ENCODE results near the gene FAM193A.
"Not testable (repeated sequence)": the region's sequence is repeated elsewhere in the genome, so short reads cannot be mapped to it uniquely, and the experiment has no call there.

FAM193A gene

DNA sequence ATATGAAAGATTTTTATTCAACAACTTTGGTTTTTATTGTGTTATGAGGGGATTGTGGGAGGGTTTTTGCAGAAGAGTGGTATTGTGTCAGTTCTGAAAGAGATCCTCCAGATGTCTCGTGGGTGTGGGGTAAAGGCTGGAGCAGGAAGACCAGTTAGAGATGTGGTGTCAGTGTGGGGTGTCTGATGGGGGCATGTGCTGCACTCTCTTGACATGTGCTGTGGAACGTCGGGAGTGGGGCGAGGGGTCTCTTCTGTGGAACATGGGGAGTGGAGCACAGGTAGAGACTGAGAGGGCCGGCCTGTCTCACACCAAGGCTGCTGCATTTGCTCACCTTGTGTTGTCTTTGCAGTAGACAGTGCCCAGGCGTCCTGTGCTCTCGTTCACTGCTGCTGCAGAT lies 37.6 kb downstream of the FAM193A start:
- no peak for DNase-seq (ENCODE audit: low read depth in 2 of 2)

DNA sequence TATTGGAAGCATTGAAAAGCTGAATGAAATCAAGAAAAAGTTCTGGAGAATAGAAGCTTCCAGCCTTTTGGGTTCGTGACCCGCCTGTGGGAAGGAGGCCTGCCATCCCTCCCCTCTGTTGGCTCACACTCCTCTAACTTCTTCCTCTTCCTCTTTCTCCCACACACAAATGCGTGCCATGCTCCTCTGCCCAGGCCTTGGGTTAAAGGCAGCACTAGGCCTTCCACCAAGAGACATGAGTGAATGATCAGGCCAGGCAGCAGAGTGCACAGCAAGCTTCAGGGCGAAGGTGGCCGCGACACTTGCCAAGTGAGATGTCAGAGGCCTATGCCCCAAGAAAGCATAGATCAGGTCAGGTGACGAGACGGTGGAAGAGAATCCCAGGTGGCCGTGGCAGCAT lies 38.4 kb downstream of the FAM193A start:
- no peak for DNase-seq (ENCODE audit: low read depth in 2 of 2)

GRCh38 chr4:2576290-2576689 lies 39.8 kb downstream of the FAM193A start:
- DNase-seq (ENCODE audit: low read depth in 2 of 2): no peak

DNA sequence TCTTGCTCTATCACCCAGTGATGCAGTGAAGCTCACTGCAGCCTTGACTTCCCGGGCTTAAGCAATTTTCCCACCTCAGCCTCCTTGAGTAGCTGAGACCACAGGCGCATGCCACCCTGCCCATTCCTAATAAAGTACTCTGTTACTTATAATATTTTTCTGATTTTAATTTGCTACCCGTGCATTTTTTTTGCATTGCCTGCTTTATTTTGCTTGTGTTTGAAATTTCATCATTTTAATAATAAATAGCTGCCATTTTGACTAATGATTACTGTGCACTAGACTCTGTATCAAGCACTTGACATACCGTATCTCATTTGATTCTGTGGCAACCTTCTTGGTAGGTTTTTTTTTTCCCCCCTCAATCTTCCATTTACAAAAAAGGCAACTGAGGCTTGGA lies 41.7 kb downstream of the FAM193A start:
- DNase-seq (ENCODE audit: low read depth in 2 of 2): no peak

DNA sequence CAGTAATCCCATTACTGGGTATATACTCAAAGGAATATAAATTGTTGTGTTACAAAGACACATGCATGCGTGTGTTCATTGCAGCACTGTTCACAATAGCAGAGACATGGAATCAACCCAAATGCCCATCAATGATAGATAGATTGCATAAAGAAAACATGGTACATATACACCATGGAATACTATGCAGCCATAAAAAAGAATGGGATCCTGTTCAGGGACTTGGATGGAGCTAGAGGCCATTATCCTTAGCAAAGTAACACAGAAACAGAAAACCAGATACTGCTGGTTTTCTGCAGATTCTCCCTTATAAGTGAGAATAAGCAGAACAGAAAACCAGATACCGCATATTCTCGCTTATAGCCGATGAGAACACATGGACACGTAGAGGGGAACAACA lies 43.5 kb downstream of the FAM193A start:
- DNase-seq (ENCODE audit: low read depth in 2 of 2): no peak

DNA sequence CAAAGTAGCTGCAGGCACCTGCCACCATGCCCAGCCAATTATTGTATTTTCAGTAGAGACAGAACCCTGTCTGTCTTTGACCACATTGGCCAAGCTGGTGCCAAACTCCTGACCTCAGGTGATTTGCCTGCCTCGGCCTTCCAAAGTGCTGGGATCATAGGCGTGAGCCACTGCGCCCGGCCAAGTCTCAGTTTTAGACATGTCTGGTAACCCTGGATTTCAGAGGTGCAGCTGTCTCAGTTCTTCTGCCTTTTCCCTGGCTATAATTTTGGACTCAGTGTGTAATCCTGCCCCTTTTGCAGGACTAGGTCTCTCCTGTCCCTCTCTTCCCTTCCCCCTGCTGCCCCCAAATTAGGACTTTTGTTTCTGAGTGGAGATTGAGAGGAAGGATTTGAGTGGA lies 46.6 kb downstream of the FAM193A start:
- no peak for DNase-seq (ENCODE audit: low read depth in 2 of 2)

- DNase-seq (ENCODE audit: low read depth in 2 of 2): no peak
These were observed 47.1 kb downstream of the FAM193A start for GRCh38 chr4:2583517-2583916.

GRCh38 chr4:2586502-2586901 lies 50.1 kb downstream of the FAM193A start:
- no peak for DNase-seq (ENCODE audit: low read depth in 2 of 2)

- no peak for DNase-seq (ENCODE audit: low read depth in 2 of 2)
These were observed 50.9 kb downstream of the FAM193A start for GRCh38 chr4:2587213-2587823.

- no peak for DNase-seq (ENCODE audit: low read depth in 2 of 2)
These were observed 51.8 kb downstream of the FAM193A start for GRCh38 chr4:2588259-2588658.

DNA sequence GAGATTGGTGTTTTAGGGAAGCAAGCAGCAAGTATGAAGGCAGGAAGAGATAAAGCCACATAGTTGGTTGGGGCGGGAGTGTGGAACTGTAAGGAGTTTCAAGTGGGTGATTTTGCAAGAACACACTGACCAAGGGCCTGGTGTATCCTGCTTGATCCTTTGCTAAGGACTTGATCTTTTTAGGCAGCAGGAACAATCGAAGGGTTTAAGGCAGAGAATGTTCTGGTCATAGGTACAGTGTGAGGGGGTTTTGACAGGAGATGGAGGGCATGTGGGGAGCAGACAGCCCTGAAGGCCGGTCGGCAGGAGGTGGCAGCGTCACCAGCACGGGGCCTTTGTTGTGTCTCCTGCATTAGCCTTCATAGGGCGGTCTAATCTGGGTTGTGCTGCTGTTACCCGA lies 54.7 kb downstream of the FAM193A start:
- DNase-seq (ENCODE audit: low read depth in 2 of 2): no peak

- not testable (repeated sequence) for DNase-seq (ENCODE audit: low read depth in 2 of 2)
These were observed 55.6 kb downstream of the FAM193A start for GRCh38 chr4:2592014-2592413.

DNA sequence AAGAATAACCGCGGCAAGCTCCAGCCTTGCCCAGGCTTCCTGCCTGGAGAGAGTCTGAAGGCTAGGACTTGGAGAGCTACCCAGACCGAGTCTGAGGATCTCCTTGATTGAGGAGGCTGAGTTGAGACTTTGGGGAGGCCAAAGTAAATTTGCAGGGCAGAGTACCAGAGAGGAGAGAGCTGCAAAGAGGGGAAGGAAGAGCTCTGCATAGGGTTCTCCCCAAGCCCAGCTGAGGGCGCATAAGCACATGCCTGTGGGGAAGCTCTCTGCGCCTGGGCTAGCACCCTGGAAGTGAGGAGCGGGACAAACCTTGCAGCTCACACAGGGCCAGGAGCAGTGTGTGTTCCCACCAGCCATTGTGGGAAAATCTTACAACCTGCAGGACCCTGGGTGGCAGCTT lies 56.1 kb downstream of the FAM193A start:
- DNase-seq (ENCODE audit: low read depth in 2 of 2): no peak

DNA sequence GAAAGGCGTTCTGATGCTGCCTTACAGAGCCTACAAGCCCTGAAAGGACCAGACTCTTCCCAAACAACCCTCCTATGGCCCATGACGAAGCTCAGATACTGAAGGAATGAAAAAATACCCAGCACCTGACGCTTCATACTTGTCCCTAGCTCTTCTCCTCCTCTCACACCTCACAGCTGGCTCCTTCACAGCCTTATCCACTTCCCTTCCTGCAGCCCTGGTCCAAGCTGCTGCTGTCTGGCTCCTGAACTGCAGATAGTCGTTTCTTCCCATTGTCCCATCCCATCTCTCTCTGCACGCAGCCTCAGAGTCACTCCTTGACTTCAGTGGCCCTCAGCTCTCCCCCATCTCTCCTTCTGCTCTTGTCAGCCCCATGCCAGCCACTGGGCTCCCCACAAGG lies 56.6 kb downstream of the FAM193A start:
- no peak for DNase-seq (ENCODE audit: low read depth in 2 of 2)

DNA sequence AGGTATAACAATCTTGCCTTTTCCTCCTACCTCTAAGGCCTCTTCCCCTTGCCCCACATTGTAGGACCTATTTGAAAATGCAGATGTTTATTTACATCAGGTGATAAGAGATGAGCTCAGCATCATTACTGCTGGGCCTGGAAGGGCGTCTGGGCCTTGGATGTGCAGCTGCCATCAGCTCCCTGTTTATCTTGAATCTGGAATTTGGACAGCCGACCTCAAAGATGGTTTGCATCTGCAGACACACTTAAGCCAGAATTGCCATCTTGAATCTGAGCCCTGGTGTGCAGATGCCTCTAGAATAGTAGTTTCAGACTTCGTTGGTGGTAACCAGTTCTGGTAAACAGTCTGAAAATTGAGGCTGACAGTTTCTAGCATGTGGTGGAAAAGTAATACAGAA lies 59.0 kb downstream of the FAM193A start:
- DNase-seq (ENCODE audit: low read depth in 2 of 2): no peak

GRCh38 chr4:2595952-2596552 lies 59.6 kb downstream of the FAM193A start:
- no peak for DNase-seq (ENCODE audit: low read depth in 2 of 2)

- DNase-seq (ENCODE audit: low read depth in 2 of 2): no peak
These were observed 60.2 kb downstream of the FAM193A start for GRCh38 chr4:2596611-2597010.

GRCh38 chr4:2598511-2599303 lies 62.3 kb downstream of the FAM193A start:
- no peak for DNase-seq (ENCODE audit: low read depth in 2 of 2)

GRCh38 chr4:2599304-2599654 lies 62.8 kb downstream of the FAM193A start:
- no peak for DNase-seq (ENCODE audit: low read depth in 2 of 2)

DNA sequence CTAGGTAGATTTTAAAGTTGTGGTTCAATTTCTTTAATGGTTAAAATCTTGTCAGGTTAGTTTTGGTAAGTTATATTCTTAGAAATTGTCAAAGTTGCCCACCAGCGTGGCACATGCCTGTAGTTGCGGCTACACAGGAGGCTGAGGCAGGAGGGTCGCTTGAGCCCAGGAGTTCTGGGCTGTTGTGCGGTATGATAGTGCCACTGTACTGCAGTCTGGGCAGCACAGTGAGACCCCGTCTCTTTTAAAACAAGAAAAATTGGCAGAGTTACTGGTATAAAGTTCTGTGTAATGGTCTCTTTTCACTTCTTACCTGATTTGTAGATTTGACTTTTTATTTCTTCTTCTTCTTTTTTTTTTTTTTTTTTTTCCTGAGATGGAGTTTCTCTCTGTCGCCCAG lies 64.4 kb downstream of the FAM193A start:
- DNase-seq (ENCODE audit: low read depth in 2 of 2): no peak

GRCh38 chr4:2604614-2605013 lies 68.2 kb downstream of the FAM193A start:
- no peak for DNase-seq (ENCODE audit: low read depth in 2 of 2)

DNA sequence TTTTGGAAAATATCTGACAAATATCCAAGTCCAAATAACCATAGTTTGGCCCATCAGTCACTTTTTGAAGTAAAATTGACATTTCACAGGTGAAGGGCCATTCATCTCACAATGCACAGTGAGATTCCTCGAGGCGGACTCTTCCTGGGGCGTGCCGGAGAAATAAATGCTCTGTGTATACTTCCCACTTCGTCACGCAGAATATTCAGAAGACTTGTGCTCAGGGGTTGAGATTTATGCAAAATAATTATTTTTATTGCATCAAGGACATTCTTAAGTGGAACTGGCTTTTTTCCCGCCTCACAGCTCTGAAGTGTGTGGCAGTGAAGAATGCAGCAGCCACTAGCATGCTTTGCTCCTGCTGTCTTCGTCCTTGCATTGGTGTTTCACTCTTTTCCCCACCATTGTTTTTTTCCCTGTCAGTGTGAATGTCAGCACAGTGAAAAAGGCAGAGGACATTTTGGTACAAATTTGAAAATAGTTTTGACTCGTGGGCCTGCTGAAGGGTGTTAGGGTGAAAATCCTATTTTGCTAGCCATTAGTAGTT lies 70.6 kb downstream of the FAM193A start:
- DNase-seq (ENCODE audit: low read depth in 2 of 2): no peak

GRCh38 chr4:2607822-2608221 lies 71.4 kb downstream of the FAM193A start:
- DNase-seq (ENCODE audit: low read depth in 2 of 2): no peak
